ENCODE results near the gene MAD1L1. TPM values are rescaled to one million over a fixed set of nuclear protein-coding genes. Genes with fewer than 3 reads are reported as not detected.
"Not testable (repeated sequence)": the region's sequence is repeated elsewhere in the genome, so short reads cannot be mapped to it uniquely, and the experiment has no call there.

The MAD1L1 gene
- total RNA-seq, 1 experiment from 2014 or later = 61.5 TPM

DNA sequence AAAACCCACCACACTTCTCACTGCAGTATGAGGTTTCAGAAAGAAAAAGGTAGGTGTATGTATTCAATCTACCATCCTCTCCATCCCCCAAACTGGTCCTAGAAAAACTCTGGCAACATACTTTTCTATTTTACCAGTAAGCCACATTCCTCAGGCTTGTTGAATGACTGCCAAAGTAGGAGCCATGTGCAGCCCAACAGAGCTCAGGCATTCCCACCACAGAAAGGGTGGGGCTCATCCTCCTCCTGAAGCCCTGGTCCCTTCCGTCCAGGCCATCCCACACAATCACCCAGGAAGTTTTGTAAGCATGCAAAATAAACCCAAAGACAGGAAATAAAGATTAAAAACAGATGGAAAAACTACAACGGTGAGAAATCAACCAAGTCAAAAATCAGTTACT, 57.2 kb downstream of the MAD1L1 start:
- peak; percentile 98 for DNase-seq (ENCODE audit: low read depth)

DNA sequence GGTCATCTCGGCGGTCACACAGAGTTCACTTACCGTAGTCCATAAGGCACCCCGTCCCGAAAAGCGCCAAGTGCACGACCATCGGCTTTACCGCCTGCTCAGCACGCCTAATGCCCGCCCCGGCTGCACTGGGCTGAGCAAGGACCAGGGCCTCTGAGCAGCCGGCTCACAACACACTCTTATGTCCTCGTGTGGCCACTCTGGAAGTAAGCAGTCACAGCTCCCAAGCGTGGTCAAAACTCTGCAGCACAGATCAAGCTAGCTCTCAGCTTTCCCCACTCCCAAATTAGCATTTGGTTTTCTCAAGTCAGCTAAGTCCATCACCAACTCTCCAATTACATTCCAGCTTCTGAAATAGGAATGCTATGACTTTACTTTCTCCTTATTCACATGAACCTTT, 57.7 kb downstream of the MAD1L1 start:
- DNase-seq (ENCODE audit: low read depth) = no peak

DNA sequence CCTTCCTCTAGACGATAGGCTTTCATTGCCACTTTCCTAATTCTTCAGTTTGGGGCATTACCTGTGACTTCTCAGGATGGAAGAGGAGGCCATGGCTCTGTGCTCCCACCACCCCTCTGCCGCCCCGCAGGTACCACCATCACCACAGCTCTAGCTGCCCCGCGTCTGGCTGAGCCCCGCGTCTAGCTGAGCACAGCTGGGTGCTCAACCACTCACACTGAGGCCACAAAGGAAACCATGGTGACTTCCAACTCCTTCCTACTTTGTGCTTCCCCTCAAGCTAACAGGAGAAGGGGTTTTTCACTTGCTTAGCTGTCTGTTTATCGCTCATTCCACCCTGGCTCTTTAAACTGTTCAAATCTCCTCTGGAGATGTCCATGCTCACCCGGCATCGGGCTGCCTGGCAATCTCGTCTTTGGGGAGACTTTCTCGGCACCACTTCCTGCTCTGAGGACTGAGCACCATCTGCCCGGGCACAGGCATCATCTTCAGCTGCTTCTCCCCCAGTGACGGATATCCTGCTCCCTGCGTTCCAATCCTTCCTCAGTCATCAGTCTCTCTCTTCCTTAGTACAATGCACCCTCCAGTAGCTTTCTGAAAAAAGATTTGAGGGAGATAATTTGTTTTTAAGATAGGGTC, 59.4 kb downstream of the MAD1L1 start:
- no peak for DNase-seq (ENCODE audit: low read depth)

DNA sequence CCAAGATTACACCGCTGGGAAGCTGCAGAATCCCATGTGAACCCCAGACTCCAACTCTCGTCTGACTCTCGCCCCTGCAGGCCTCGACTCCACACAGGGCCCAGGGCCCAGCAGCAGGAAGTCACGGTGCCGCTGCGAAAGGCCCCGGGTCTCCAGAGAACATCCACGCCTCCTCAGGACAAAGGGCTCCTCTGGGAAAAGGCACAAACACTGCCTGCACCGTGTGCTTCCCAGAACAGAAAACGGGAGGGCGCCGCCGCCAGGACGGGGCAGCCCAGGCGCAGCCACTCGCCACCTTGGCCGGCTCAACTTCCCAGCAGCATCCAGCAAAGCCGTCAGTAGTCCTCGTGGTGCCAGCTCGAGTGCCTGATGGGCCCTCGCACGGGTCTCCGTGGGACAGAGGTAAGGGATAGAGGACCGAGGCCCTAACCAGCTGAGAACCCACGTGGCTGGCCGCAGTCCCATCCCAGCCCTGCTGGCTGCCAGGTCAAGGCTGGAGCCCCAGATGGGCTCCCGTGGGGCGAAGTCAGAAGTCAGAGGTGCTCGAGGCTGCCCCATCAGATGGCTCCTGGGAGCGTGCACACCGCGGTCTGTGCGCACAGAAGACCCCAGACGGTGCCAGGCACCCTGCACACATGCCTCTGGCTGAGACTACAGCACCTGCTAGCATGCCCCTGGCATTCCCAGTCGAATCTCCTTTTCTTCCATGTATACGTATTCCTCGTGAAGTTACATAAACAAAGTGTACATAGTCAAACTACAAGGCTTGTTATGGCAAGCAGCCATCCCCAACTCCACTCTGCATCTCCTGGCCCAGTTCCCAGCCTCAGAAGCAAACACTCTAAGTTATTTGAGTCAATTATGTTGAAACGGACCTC, 60.2 kb downstream of the MAD1L1 start:
- peak; percentile 41 for DNase-seq (ENCODE audit: low read depth)

GRCh38 chr7:2171855-2172254, 60.9 kb downstream of the MAD1L1 start:
- DNase-seq (ENCODE audit: low read depth) = no peak

DNA sequence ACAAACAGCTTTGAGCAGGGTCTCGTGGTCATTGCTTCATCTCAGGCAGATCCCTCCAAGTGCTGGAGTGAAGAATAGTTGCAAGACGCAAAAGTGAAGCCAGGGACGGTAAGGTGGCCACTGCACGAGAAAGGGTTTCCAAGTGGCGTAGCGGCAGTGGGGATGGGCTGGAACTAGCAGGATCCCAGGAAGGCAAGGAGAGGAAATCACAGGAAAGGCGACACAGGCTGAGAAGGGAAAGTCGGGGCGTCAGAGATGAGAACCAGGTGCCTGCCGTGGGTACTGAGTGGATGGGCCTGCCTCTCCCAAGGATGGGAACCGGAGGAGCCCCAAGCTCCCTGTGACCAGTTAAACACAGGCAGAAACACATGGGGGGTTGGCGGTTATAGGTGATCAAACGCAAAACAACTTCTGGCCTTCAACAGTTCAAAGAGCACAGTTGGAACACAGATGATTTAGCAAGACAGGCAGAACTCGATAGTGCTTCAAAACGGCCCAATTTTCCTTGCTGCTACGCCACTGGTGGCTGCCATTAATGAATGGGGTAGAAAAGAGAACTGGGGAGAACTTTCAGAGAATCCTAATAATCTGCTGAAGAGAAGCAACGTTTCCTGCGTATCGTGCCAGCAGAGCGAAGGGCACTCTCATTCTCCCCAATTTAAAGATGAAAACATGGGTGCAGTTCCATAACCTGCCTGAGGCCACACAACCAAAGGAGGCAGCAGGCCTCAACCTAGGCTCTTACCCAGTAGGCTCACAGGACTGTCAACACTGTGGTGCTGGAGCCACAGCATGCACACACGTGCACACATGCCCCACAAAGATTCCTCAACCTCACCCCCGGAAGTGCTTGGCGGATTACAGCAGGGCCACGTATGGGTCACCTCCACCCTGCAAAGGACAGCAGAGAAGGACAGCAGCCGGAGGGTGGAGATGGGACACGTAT, 61.9 kb downstream of the MAD1L1 start:
- DNase-seq (ENCODE audit: low read depth) = no peak

GRCh38 chr7:2169923-2170575, 62.7 kb downstream of the MAD1L1 start:
- DNase-seq (ENCODE audit: low read depth) = peak; percentile 35

DNA sequence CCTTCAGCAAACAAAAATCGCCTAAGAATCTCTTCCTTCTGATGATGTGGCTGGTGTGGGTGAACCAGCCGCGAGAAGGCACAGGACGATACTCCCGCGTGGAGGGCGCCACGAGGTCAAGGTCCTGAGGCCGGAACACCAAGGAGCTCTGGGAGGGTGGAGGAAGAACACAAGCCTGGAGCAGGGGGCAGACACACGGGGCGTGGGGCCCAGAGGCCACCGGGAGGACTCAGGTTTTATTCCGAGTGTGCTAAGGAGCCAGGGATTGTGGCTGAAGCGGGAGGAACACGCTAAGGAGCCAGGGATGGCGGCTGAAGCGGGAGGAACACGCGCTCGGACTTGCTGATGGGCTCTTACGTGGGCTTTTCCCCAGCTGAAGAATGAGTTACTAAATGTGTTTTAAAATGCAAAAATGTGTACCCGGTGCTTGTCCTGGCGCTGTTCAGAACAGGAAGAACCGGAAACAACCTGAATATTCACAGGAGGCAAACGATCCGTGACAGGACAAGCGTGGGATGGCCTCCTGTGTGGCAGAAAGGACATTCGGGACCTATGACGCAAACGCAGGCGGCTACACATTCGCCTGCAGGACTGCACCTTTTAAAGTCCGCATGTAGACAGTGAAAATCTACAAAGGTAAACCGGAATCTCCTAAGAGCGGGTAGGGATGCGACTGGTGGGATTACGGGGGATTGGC, 64.0 kb downstream of the MAD1L1 start:
- DNase-seq (ENCODE audit: low read depth) = no peak

DNA sequence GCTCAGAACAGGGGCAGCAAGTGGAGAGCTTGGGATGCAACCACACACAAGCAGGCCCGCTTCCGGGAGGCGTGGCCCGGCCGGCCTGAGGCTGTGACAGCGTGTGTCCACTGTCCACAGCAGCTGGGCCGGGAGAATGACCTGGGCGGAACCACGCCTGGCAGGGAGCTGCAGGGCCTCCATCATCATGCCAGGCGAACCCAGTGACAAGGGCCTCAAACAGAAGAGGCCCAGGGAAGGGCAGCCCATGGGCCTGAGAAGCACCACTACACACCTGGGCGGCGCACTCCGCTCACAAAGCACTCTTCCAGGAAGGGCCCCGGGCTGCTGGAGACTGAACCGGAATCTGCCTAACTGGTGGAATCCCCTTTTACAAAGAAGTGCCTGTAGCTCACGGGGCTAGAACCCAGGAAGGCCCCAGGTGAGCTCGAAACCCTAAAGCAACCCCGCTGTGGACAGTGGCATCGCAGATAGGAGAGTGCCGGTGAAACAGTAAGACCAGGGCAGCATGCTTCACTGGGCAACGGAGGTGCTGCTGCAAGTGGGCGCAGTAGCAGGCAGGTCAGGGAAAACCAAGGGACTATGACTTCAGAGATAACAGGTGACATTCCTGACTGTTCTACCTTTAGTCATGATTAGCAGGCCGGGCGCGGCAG, 66.0 kb downstream of the MAD1L1 start:
- DNase-seq (ENCODE audit: low read depth) = no peak

GRCh38 chr7:2165610-2166594, 66.8 kb downstream of the MAD1L1 start:
- DNase-seq (ENCODE audit: low read depth) = no peak

GRCh38 chr7:2165239-2165609, 67.5 kb downstream of the MAD1L1 start:
- DNase-seq (ENCODE audit: low read depth) = no peak

DNA sequence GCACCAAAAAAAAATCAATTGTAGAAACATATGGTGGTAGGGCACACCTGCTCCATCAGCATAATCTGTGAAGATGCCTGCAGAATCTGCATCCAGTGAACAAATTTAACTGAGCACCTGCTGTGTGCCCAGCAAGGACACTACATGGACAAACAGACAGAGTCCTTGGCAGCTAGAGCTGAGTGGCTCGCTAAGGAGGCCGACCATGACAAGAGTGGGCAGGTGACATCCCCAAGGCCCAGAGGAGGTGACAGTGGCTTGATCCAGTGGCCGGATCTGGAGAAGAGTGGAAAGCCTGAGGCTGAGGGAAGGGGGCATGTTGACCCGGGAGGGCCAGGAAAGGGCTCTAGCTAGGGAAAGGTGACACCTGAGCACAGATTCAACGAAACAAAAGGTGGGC, 68.1 kb downstream of the MAD1L1 start:
- DNase-seq (ENCODE audit: low read depth) = no peak

- no peak for DNase-seq (ENCODE audit: low read depth)
Measured at GRCh38 chr7:2163600-2164555, 68.9 kb downstream of the MAD1L1 start.

DNA sequence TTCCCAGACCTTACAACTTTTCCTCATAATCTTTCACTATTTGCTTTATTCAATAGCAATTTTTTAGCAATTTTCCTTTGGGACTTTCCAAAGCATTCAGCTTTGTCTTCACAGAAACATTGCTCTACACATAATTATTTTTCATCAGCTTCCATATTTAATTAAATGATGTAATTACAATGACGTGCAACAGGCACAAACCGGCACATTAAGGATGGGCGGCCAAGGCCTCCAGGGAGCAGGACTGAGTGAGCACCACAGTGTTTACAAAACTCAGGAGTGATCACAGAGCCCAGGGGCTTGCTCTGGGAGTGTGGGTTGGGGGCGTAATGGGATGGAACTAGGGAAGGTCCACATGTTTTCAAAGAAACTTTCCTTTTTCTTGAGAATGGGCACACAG, 69.8 kb downstream of the MAD1L1 start:
- DNase-seq (ENCODE audit: low read depth) = no peak

GRCh38 chr7:2162004-2162902, 70.5 kb downstream of the MAD1L1 start:
- not testable (repeated sequence) for DNase-seq (ENCODE audit: low read depth)

GRCh38 chr7:2159176-2159520, 73.6 kb downstream of the MAD1L1 start:
- DNase-seq (ENCODE audit: low read depth) = no peak
